ENCODE data around the gene PIAS4. TPM values are rescaled to one million over a fixed set of nuclear protein-coding genes. Genes with fewer than 3 reads are reported as not detected.

PIAS4 gene
- total and polyA plus RNA-seq, 2 of the 13 experiments (the other 11 are each of a cell fraction or from before 2014, with no cell fraction given) = 9.0 to 20.1 TPM

DNA sequence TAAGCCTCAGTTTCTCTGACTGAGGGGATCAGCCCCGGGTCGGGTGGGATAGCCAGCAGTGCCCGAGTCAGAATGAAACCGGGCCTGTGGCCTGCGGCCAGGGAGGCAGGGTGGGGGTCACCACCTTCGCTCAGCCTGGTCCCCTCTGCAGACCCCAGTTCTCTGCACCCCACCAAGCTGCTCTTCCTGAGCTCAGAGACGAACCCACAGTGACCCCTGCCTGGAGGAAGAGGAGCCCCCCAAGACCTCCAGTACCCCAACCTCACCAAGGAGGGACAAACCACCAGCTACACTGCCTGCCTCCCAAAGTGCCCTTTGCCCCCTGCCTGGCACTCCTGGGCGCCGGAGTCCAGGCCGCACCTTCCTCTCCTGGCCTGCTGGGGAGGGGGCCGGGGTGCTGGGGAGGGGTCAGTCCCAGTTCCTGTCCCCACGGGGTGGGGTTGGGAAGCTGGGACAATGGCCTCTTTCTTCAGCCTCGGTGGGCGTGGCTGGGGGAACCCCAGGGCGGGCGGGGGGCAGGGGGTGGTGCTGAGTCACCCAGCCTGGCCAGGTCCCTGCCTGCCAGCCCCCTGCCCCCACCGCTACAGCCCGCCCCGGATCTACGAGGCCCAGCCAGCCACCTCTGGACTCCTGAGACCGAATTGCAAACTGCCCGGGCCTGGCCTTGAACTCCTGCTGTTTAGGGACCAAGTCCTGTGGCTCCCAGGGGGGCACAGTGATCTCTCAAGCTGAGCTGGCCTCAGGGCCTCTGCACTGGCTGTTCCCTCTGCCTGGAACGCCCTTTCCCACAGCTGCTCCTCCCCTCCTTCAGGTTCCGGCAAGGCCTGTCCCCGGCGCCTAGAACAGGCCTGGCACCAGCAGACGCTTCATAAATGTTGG is 44.8 kb downstream of the PIAS4 start (continued):
- TF ChIP-seq, protein P1, sequence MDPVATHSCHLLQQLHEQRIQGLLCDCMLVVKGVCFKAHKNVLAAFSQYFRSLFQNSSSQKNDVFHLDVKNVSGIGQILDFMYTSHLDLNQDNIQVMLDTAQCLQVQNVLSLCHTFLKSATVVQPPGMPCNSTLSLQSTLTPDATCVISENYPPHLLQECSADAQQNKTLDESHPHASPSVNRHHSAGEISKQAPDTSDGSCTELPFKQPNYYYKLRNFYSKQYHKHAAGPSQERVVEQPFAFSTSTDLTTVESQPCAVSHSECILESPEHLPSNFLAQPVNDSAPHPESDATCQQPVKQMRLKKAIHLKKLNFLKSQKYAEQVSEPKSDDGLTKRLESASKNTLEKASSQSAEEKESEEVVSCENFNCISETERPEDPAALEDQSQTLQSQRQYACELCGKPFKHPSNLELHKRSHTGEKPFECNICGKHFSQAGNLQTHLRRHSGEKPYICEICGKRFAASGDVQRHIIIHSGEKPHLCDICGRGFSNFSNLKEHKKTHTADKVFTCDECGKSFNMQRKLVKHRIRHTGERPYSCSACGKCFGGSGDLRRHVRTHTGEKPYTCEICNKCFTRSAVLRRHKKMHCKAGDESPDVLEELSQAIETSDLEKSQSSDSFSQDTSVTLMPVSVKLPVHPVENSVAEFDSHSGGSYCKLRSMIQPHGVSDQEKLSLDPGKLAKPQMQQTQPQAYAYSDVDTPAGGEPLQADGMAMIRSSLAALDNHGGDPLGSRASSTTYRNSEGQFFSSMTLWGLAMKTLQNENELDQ (CRISPR knock-in tag; IDR thresholded peaks at IDR 0.05; ENCODE audit: borderline replicate concordance) = no peak
- no peak for TF ChIP-seq PAWR (CRISPR knock-in tag; IDR thresholded peaks at IDR 0.05; ENCODE audit: borderline replicate concordance)
- peak; percentile 71; the same call in 1 of the 2 replicates for TF ChIP-seq YEATS2 (CRISPR knock-in tag; IDR thresholded peaks at IDR 0.05; ENCODE audit: borderline replicate concordance)
- TF ChIP-seq DPF2 (CRISPR knock-in tag; IDR thresholded peaks at IDR 0.05; ENCODE audit: borderline replicate concordance, low read depth) = peak; percentile 5; the same call in 1 of the 2 replicates
- TF ChIP-seq ZNF543 (CRISPR knock-in tag; IDR thresholded peaks at IDR 0.05) = peak; percentile 71; the same call in 1 of the 2 replicates
- TF ChIP-seq ZNF770 (CRISPR knock-in tag; IDR thresholded peaks at IDR 0.05) = peak; percentile 77
- TF ChIP-seq, protein P2, sequence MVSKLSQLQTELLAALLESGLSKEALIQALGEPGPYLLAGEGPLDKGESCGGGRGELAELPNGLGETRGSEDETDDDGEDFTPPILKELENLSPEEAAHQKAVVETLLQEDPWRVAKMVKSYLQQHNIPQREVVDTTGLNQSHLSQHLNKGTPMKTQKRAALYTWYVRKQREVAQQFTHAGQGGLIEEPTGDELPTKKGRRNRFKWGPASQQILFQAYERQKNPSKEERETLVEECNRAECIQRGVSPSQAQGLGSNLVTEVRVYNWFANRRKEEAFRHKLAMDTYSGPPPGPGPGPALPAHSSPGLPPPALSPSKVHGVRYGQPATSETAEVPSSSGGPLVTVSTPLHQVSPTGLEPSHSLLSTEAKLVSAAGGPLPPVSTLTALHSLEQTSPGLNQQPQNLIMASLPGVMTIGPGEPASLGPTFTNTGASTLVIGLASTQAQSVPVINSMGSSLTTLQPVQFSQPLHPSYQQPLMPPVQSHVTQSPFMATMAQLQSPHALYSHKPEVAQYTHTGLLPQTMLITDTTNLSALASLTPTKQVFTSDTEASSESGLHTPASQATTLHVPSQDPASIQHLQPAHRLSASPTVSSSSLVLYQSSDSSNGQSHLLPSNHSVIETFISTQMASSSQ (IDR thresholded peaks at IDR 0.05; ENCODE audit: low read depth) = peak; percentile 56
- TF ChIP-seq, protein P2 (CRISPR knock-in tag; IDR thresholded peaks at IDR 0.05; ENCODE audit: borderline replicate concordance) = peak; percentile 84; the same call in 1 of the 2 replicates
- TF ChIP-seq NFKB2 (CRISPR knock-in tag; IDR thresholded peaks at IDR 0.05; ENCODE audit: borderline replicate concordance) = no peak
- TF ChIP-seq ZMAT5 (CRISPR knock-in tag; IDR thresholded peaks at IDR 0.05; ENCODE audit: borderline replicate concordance, low read depth) = no peak
- TF ChIP-seq SNAPC2 (CRISPR knock-in tag; IDR thresholded peaks at IDR 0.05) = peak; percentile 94
- TF ChIP-seq ZBTB44 (CRISPR knock-in tag; IDR thresholded peaks at IDR 0.05) = no peak
- TF ChIP-seq GABPA (IDR thresholded peaks at IDR 0.05; ENCODE audit: low read depth, low read length) = 0 out of 2 replicates have a peak, but pooled peaks have one; percentile 9
- peak; percentile 59; the same call in 1 of the 2 replicates for TF ChIP-seq GABPA (CRISPR knock-in tag; IDR thresholded peaks at IDR 0.05; ENCODE audit: low read depth)
- TF ChIP-seq WIZ (CRISPR knock-in tag; IDR thresholded peaks at IDR 0.05) = no peak
- TF ChIP-seq KDM4B (CRISPR knock-in tag; IDR thresholded peaks at IDR 0.05) = peak; percentile 81; the same call in 1 of the 2 replicates
- no peak for TF ChIP-seq ZNF234 (CRISPR knock-in tag; conservative IDR thresholded peaks at IDR 0.05)
- TF ChIP-seq ZMYM3 (CRISPR knock-in tag; IDR thresholded peaks at IDR 0.05) = peak; percentile 100

Data from HepG2 (cell line).